ENCODE results near the gene ELMO1.

The ELMO1 gene

GRCh38 chr7:37445790-37446189 lies 2.9 kb downstream of the ELMO1 start:
- Histone ChIP-seq H3K27me3 (ENCODE audit: control insufficient read depth, low read length) (peaks cover 3% of the 10 kb centered on the region; the same call in 1 of the 2 replicates), H3K9me2 (replicated peaks; ENCODE audit: control insufficient read depth, low read length) (no peaks in the 10 kb centered on the region), H3K4me2 (ENCODE audit: low read length) (no peak overlapping the region), H4K20me1 (ENCODE audit: control insufficient read depth, insufficient read depth, low read depth, low read length) (no peaks in the 10 kb centered on the region; the same call in 1 of the 2 replicates), H3K36me3 (ENCODE audit: control insufficient read depth, low read length) (no peaks in the 10 kb centered on the region), H3K79me2 (ENCODE audit: control insufficient read depth, low read length) (peaks cover 4% of the 10 kb centered on the region), H3K4me1 (ENCODE audit: control insufficient read depth, low read length) (peaks cover 24% of the 10 kb centered on the region), H3K4me3 (ENCODE audit: low read length) (no peak overlapping the region), H3K9me3 (ENCODE audit: control insufficient read depth, insufficient read depth, low read length) (no peaks in the 10 kb centered on the region), H3K27ac (ENCODE audit: low read depth, low read length) (no peak overlapping the region), H3F3A (ENCODE audit: control insufficient read depth, insufficient read depth) (peaks cover 22% of the 10 kb centered on the region)
- TF ChIP-seq CTCF (IDR thresholded peaks at IDR 0.05; ENCODE audit: low read depth, low read length, poor library complexity, severe bottlenecking) (no peak), EZH2phosphoT487 (IDR thresholded peaks at IDR 0.05; ENCODE audit: borderline replicate concordance, low read length) (no peak)

GRCh38 chr7:37445064-37445723 lies 3.5 kb downstream of the ELMO1 start:
- no peak overlapping the region for H3K4me2 ChIP-seq (ENCODE audit: low read length)
- H3K36me3 ChIP-seq (ENCODE audit: control insufficient read depth, low read length), result no peaks in the 10 kb centered on the region
- no peaks in the 10 kb centered on the region; the same call in 1 of the 2 replicates for H4K20me1 ChIP-seq (ENCODE audit: control insufficient read depth, insufficient read depth, low read depth, low read length)
- H3K27ac ChIP-seq (ENCODE audit: low read depth, low read length), result no peak overlapping the region
- no peaks in the 10 kb centered on the region for H3K9me3 ChIP-seq (ENCODE audit: control insufficient read depth, insufficient read depth, low read length)
- no peak overlapping the region for H3K4me3 ChIP-seq (ENCODE audit: low read length)
- TF ChIP-seq EZH2phosphoT487 (IDR thresholded peaks at IDR 0.05; ENCODE audit: borderline replicate concordance, low read length) (no peak), CTCF (IDR thresholded peaks at IDR 0.05; ENCODE audit: low read depth, low read length, poor library complexity, severe bottlenecking) (no peak)
- H3F3A ChIP-seq (ENCODE audit: control insufficient read depth, insufficient read depth), result peaks cover 22% of the 10 kb centered on the region
- no peaks in the 10 kb centered on the region for H3K9me2 ChIP-seq (replicated peaks; ENCODE audit: control insufficient read depth, low read length)
- H3K79me2 ChIP-seq (ENCODE audit: control insufficient read depth, low read length), result peaks cover 4% of the 10 kb centered on the region
- H3K4me1 ChIP-seq (ENCODE audit: control insufficient read depth, low read length), result peaks cover 20% of the 10 kb centered on the region
- peaks cover 2% of the 10 kb centered on the region; the same call in 1 of the 2 replicates for H3K27me3 ChIP-seq (ENCODE audit: control insufficient read depth, low read length)

GRCh38 chr7:37443627-37444026 lies 5.0 kb downstream of the ELMO1 start:
- peaks cover 8% of the 10 kb centered on the region for H3F3A ChIP-seq (ENCODE audit: control insufficient read depth, insufficient read depth)
- H3K9me3 ChIP-seq (ENCODE audit: control insufficient read depth, insufficient read depth, low read length), result no peaks in the 10 kb centered on the region
- peaks cover 4% of the 10 kb centered on the region for H3K79me2 ChIP-seq (ENCODE audit: control insufficient read depth, low read length)
- H4K20me1 ChIP-seq (ENCODE audit: control insufficient read depth, insufficient read depth, low read depth, low read length), result no peaks in the 10 kb centered on the region; the same call in 1 of the 2 replicates
- no peak overlapping the region for H3K27ac ChIP-seq (ENCODE audit: low read depth, low read length)
- H3K36me3 ChIP-seq (ENCODE audit: control insufficient read depth, low read length), result no peaks in the 10 kb centered on the region
- no peak overlapping the region for H3K4me2 ChIP-seq (ENCODE audit: low read length)
- H3K9me2 ChIP-seq (replicated peaks; ENCODE audit: control insufficient read depth, low read length), result no peaks in the 10 kb centered on the region
- H3K4me3 ChIP-seq (ENCODE audit: low read length), result no peak overlapping the region
- no peak for TF ChIP-seq EZH2phosphoT487 (IDR thresholded peaks at IDR 0.05; ENCODE audit: borderline replicate concordance, low read length)
- no peak for TF ChIP-seq CTCF (IDR thresholded peaks at IDR 0.05; ENCODE audit: low read depth, low read length, poor library complexity, severe bottlenecking)
- H3K4me1 ChIP-seq (ENCODE audit: control insufficient read depth, low read length), result peaks cover 6% of the 10 kb centered on the region
- H3K27me3 ChIP-seq (ENCODE audit: control insufficient read depth, low read length), result no peaks in the 10 kb centered on the region; the same call in 1 of the 2 replicates
